Measurements from ENCODE around the gene MYB. TPM values are rescaled to one million over a fixed set of nuclear protein-coding genes. Genes with fewer than 3 reads are reported as not detected.

Gene MYB
- total RNA-seq, 1 donor from 2014 or later, result 2.0 TPM

GRCh38 chr6:135228486-135228885 lies 47.4 kb downstream of the MYB start:
- intact Hi-C loops (cut with DNase I), result no loop called here
- no peak for DNase-seq
- Histone ChIP-seq H3K4me3 (no peak overlapping the region), H3K9me3 (no peaks in the 10 kb centered on the region), H3K27ac (no peak overlapping the region), H3K36me3 (no peaks in the 10 kb centered on the region), H3K4me1 (no peaks in the 10 kb centered on the region), H3K27me3 (no peaks in the 10 kb centered on the region)
- ATAC-seq, result no peak
- TF ChIP-seq CTCF (IDR thresholded peaks at IDR 0.05), result no peak

DNA sequence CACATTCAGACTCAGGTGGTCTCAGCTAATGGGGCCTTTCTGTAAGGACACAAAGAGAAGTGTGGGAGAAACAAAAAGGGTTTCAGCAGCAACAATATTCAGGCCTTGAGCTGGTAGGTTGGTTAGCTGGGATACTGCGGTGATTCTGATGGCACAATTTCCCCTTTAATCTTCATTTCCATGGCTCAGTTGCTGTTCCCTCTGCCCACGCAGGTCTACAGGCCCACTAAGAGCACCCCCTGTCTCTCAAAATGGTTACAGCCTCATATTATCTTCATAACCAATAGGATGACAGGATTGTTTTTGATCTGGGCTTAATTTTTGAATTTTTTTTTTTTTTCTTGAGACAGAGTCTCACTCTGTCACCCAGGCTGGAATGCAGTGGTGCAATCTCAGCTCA lies 48.9 kb downstream of the MYB start:
- intact Hi-C loops (cut with DNase I), result no loop called here
- ATAC-seq (peak; percentile 65), DNase-seq (no peak)
- no peaks in the 10 kb centered on the region for H3K27me3 ChIP-seq
- no peaks in the 10 kb centered on the region for H3K4me1 ChIP-seq
- H3K9me3 ChIP-seq, result no peaks in the 10 kb centered on the region
- no peaks in the 10 kb centered on the region for H3K36me3 ChIP-seq
- TF ChIP-seq CTCF (IDR thresholded peaks at IDR 0.05), result no peak
- no peak overlapping the region for H3K27ac ChIP-seq
- H3K4me3 ChIP-seq, result no peak overlapping the region

GRCh38 chr6:135230711-135231468 lies 49.8 kb downstream of the MYB start:
- Histone ChIP-seq H3K27me3 (no peaks in the 10 kb centered on the region), H3K4me1 (no peaks in the 10 kb centered on the region), H3K4me3 (no peak overlapping the region), H3K9me3 (no peaks in the 10 kb centered on the region), H3K27ac (no peak overlapping the region), H3K36me3 (no peaks in the 10 kb centered on the region)
- no peak for DNase-seq
- TF ChIP-seq CTCF (IDR thresholded peaks at IDR 0.05), result no peak
- no peak for ATAC-seq
- intact Hi-C loops (cut with DNase I), result no loop called here

DNA sequence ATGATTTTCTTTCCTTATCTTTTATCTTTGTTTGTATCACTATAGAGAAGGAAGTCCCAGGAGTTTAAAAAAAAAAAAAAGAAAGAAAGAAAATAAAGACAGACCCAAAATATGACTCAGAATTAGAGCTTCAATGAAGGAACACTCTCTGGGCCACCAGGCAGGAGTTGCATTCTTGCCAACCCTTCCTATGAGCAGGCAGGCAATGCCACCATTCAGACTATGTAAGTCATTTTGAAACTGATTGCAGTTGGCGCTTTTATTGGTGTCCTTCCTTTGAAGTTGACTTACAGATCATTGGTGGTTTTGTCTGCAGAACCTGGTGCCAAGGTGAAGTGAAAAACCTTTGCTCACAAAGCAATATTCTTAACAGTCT lies 50.3 kb downstream of the MYB start:
- no peaks in the 10 kb centered on the region for H3K36me3 ChIP-seq
- no peak for TF ChIP-seq CTCF (IDR thresholded peaks at IDR 0.05)
- ATAC-seq (no peak), DNase-seq (no peak)
- no peaks in the 10 kb centered on the region for H3K9me3 ChIP-seq
- no peak overlapping the region for H3K4me3 ChIP-seq
- H3K27ac ChIP-seq, result no peak overlapping the region
- H3K27me3 ChIP-seq, result no peaks in the 10 kb centered on the region
- intact Hi-C loops (cut with DNase I), result no loop called here
- no peaks in the 10 kb centered on the region for H3K4me1 ChIP-seq

GRCh38 chr6:135233686-135234491 lies 52.8 kb downstream of the MYB start:
- intact Hi-C loops (cut with DNase I), result no loop called here
- Histone ChIP-seq H3K9me3 (no peaks in the 10 kb centered on the region), H3K4me1 (no peaks in the 10 kb centered on the region), H3K36me3 (no peaks in the 10 kb centered on the region), H3K27ac (no peak overlapping the region), H3K27me3 (no peaks in the 10 kb centered on the region), H3K4me3 (no peak overlapping the region)
- TF ChIP-seq CTCF (IDR thresholded peaks at IDR 0.05), result no peak
- ATAC-seq (no peak), DNase-seq (no peak)

All from upper lobe of right lung (tissue), 1 donor.